GM18909 (cell line): ENCODE data around the gene KIAA2012.
A peak's percentile ranks its signal among the peaks of the same experiment; 100 is the strongest.

Experiments used
- ATAC-seq: cut with Tn5 transposase; IDR thresholded peaks from one replicate; pipeline ENCODE4 v1.9.1; 2021; ENCODE audit warnings: mild to moderate bottlenecking; ENCODE audit not compliant: unreplicated experiment, poor library complexity

Gene KIAA2012

GRCh38 chr2:202072737-202073401, at the start of gene KIAA2012:
Gene KIAA2012, plus strand, starts transcription at chr2:202073255. Its CDS starts 373 bp downstream, at chr2:202073628.
- no peak for ATAC-seq

- no peak for ATAC-seq
Measured at GRCh38 chr2:202023904-202024266, 49.2 kb upstream of the KIAA2012 start.

- no peak for ATAC-seq
Measured at GRCh38 chr2:202024871-202025270, 48.2 kb upstream of the KIAA2012 start.

GRCh38 chr2:202025816-202026215, 47.2 kb upstream of the KIAA2012 start:
- ATAC-seq, result no peak

GRCh38 chr2:202026507-202026906, 46.5 kb upstream of the KIAA2012 start:
- ATAC-seq, result no peak

- no peak for ATAC-seq
Measured at GRCh38 chr2:202030691-202031090, 42.4 kb upstream of the KIAA2012 start.

GRCh38 chr2:202031246-202031951, 41.7 kb upstream of the KIAA2012 start:
- ATAC-seq, result no peak

GRCh38 chr2:202032846-202033316, 40.2 kb upstream of the KIAA2012 start:
- ATAC-seq, result peak; percentile 18

- ATAC-seq, result peak; percentile 79
Measured at GRCh38 chr2:202033317-202034248, 39.5 kb upstream of the KIAA2012 start, which contains the start of gene FZD7. Gene FZD7, plus strand, starts transcription at chr2:202033855. Its CDS starts 793 bp downstream, at chr2:202034648.

- peak; percentile 11 for ATAC-seq
Measured at GRCh38 chr2:202034249-202035088, 38.6 kb upstream of the KIAA2012 start.

- ATAC-seq, result no peak
Measured at GRCh38 chr2:202035089-202035940, 37.7 kb upstream of the KIAA2012 start.

GRCh38 chr2:202035941-202036372, 37.1 kb upstream of the KIAA2012 start:
- ATAC-seq, result no peak

- no peak for ATAC-seq
Measured at GRCh38 chr2:202036601-202037037, 36.4 kb upstream of the KIAA2012 start.

- ATAC-seq, result no peak
Measured at GRCh38 chr2:202037086-202037485, 36.0 kb upstream of the KIAA2012 start.

- no peak for ATAC-seq
Measured at GRCh38 chr2:202038471-202039277, 34.4 kb upstream of the KIAA2012 start.

GRCh38 chr2:202039278-202040078, 33.6 kb upstream of the KIAA2012 start:
- ATAC-seq, result no peak
